Fibroblast of skin of abdomen (primary cell): ENCODE measurements around the gene CCDC142.

Experiments
- DNase-seq: peaks from one replicate; pipeline ENCODE4 v3.0.0-alpha.2; 2013

CCDC142 gene

DNA sequence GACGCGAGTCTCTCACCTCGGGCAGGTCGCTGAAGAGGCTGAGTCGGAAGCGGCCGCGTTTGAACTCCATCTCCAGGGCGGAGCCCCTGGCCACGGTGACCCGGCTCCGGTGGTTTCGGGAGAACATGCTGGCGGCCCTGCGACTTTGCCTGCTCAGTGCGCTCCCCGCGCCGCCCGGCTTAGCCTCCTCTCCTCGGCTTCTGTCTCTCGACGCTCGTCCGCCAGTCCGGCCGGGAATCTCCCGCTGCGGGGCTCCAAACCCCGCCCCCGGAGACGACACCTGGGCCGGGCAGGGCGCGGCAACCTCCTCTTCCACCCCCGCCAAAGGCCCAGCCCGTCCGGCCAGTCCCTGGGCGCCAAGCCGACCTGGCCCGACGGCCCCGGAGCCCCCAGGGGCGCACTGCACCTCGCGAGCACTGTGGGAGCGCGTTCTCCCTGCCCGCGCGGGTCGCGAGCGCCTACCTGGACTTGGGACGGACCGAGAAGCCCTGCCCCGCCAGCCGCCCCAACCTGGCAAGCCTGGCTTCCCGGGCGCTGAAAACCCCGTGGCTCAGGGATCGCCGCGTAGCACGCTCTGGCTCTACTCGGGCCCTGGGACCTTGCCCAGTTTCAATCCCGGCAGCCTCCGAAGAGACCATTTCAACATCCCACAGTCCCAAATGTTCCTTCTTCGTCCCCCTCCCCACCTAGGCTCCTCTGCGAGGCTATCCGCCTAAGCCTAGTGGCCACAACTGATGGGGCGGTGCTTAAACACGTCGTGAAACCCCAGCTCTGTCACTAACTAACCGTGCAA, 40.9 kb downstream of the CCDC142 start, which contains the start of gene RTKN:
Gene RTKN (minus strand): TSS at position 248 of the 793 bp plus-strand sequence. CDS start 121 bp downstream, at position 127.
- DNase-seq: no peak

DNA sequence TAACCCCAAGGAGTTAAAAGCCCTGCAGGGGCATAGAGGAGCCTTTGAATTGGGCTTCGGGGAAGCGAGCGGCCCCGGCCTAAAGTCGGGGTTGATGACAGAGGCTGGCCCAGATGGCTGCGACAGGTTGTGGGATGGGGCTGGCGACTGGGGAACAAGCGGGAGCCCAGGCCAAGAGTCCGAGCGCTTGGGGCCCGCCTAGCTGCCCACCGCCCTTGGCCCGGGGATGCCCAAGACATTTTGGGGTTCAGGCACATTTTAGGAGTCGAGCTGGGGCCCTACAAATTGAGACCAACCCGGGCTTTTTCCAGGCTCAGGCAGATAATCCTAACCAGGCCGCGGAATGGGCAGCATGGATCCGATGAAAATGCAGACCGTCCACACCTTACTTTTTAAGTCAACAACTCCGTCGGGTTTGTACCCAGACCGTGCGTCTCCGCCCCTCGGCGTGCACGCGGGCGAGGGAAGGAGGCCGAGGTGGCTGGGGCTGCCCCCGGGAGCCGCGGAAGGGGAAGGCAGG, 41.6 kb downstream of the CCDC142 start:
- no peak for DNase-seq

- DNase-seq: peak; percentile 85
Observed at GRCh38 chr2:74440378-74441169, 42.2 kb downstream of the CCDC142 start.

DNA sequence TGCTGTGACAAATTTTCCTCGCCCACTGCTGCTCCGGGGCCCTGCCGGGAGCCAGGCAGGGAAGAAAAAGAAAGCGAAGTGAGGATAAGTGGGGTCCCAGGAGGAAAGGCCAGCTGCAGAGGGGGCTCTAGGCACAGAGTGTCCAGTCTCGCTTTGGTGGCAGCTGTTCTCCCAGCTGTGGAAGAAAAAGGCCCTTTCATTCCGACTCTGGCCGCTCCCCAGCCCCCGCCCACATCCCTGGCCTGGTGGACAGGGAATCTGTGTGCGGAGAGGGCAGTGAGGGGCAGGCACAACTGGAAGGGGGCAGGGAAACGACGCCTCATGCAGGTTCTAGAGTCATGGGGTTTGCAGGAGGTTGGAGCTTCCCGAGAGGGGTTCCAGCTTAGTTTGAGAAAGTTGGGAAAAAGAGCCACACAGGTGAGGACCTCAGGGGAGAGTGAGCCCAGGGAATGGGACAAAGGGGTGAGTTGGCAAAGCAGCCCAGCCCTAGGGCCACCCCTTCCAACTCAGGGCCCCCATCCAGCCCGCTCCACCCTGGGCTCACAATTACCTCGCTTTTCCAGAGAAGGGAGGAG, 42.9 kb downstream of the CCDC142 start:
- no peak for DNase-seq

DNA sequence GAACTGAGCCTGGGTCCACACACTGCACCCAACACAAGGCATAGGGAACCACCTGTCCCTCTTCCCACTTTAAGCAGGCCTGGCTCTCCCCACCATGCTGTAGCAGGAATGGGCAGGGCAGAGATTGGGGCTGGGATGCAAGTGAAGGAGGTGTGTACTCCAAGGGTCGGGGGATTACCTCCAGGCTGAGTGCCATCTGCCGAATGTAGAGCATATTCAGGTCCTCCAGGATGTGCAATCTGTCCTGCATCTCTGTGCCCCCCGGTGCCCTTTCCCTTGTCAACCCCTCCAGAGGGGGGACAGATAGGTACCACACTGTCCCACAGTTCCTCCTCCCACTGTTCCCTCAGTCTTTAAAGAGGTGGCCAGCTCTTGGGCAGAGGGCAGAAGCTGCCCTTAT, 43.4 kb downstream of the CCDC142 start:
- no peak for DNase-seq

DNA sequence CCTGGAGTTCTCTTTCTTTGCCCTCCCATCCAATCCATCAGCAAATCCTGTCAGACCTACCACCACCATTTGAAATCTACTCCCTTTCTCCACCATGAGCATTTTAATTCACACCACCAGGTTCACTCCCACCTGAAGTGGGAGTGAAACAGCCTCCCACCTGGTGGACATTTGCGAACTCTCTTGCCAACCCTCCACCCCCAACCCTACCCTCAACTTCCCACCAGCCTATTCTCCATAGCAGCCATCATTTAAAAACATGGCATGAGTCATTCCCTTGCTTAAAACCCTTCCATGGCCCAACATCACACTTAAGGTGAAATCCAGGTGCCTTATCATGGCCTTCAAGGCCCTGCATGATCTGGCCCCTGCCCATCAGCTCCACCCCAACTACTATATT, 44.5 kb downstream of the CCDC142 start:
- DNase-seq: no peak

- DNase-seq: no peak
Observed at GRCh38 chr2:74436848-74437695, 45.7 kb downstream of the CCDC142 start.

DNA sequence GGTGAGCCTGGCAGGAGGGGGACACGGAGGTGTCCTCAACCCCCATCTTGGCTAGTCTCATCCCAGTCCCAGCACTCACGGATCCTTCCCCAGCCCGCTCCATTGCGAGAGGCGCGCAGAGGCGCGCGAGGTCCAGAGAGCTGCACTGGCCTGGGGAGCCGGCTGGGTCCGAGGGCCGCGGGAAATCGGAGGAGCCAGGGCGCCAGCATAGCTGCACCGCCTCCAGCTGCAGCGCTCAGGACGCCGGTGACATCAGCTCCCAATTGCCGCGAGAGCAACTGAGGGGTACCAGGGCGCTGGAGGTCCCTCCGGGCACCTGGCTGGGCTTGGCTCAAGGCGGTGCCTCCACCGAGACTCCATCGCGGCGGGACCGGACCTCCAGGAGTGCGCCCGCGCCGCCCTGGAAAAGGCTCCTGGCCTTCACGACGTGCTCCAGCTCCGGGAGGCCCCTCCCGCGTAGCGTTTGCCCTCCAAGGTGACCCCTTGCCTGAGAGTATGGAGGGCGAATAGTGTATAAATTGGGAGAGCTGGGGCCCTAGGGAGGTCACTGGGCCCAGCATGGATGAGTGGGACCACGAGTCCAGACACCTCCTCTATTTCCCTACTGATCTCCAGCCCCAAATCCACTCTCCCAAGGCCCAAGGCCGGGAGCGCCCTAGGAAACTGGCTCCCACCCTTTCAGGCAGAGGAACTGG, 46.5 kb downstream of the CCDC142 start:
- DNase-seq: no peak

GRCh38 chr2:74430502-74430901, 52.3 kb downstream of the CCDC142 start:
- DNase-seq: no peak

- DNase-seq: no peak
Observed at GRCh38 chr2:74429487-74430451, 53.0 kb downstream of the CCDC142 start.

DNA sequence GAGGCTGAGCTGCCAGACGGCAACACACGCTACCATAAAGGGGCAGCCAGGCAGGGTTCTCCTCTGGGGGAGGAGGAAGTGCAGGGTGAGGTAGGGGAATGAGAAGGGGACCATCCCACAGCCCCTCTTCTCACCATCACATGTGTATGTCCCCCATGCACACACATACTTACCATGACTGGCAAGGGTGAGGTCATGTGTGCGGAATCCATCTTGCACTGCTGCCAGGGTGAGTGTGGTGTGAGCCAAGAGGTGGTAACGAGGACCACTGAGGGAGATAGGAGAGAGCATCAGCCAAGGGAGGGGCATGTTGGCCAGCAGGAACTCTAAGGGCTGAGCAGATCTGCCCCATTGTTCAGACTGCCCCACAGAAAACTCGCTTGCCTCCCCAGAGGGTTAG, 54.1 kb downstream of the CCDC142 start:
- DNase-seq: no peak

GRCh38 chr2:74427551-74427950, 55.2 kb downstream of the CCDC142 start:
- no peak for DNase-seq

- no peak for DNase-seq
Observed at GRCh38 chr2:74426181-74426758, 56.5 kb downstream of the CCDC142 start.

- DNase-seq: no peak
Observed at GRCh38 chr2:74425523-74425922, 57.3 kb downstream of the CCDC142 start.

DNA sequence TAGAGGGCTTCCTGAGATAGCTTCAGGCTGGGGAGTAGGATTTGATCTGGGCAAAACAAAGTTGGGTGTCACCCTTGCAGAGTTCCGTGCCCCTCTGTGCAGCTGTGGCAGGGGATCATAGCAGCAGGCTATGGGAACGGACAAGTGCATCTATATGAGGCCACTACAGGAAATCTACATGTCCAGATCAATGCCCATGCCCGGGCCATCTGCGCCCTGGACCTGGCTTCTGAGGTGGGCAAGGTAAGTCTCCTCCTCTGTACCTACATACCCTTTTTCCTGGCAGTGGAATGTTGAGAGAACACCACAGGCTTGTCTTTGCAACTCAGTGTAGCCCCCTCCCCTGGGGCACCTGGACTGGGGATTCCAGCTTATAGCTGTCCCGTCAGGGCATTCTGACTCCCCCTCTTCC, 57.8 kb downstream of the CCDC142 start:
- DNase-seq: no peak

GRCh38 chr2:74424139-74424992, 58.4 kb downstream of the CCDC142 start:
- no peak for DNase-seq
